Islet of Langerhans (tissue), 1 donor: ENCODE results near the gene SLC43A3.
"Not testable (repeated sequence)": the region's sequence is repeated elsewhere in the genome, so short reads cannot be mapped to it uniquely, and the experiment has no call there.

Experiments used
- FAIRE-seq: peaks from one replicate; lab custom pipeline; 2011; peaks lifted over from hg19 to GRCh38; lab: Jason Lieb, UNC

SLC43A3 gene

DNA sequence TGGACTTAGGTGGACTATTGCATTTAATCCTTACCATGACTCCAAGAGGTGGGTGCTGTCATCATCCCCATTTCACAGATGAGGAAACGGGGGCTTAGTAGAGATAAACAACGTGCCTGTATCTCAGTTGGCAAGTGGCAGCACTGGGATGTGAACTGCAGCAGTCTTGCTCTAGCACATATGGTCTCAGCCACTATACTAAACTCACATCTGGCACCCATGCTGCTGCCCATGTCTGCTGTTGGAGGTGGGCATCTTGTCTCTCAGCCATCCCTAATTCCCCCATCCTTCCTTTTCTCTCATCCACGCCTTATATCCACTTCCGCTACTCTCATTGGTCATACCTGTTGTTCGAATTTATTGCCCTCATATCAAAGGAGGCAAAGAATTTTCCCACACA is 49.8 kb downstream of the SLC43A3 start:
- FAIRE-seq, result no peak

DNA sequence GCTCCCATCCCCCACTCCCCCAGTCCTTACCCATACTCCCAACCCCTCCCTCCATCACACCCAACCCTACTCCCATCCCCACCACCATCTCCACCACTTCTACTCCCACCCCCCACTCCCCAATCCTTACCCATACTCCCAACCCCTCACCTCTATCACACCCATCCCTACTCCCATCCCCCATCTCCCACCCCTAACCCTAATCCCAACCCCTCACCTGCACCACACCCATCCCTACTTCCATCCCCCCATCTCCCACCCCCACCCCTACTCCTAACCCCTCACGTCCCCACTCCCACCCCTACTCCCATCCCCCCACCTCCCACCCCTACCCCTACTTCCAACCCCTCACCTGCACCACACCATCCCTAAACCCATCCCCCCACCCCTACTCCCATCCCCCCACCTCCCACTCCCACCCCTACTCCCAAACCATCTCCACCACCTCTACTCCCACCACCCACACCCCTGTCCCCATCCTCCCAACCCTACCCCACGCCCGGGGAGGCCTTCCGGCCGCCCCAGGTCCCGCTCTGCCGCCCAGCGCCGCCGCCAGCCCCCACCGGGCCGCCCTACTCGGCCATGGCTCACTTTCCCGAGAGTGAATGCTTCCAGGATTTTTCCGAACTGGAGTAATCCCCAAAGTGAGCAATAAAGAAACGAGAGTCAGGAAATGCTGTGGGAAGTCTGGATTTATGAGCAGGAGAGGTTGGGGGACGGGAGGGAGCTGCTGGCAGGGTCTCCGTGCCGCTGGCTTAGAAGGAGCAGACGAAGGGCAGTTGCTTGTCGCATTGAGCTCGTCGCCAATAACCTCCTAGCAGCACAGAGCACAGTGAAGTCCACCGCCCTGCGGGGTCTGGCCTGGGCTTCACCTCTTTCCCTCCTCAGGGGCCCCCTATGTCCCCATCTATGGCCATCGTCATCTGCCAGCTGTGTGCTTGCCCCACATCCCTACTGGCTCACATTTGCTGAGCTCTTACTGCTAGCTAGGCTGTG is 50.5 kb downstream of the SLC43A3 start:
- FAIRE-seq, result no peak

DNA sequence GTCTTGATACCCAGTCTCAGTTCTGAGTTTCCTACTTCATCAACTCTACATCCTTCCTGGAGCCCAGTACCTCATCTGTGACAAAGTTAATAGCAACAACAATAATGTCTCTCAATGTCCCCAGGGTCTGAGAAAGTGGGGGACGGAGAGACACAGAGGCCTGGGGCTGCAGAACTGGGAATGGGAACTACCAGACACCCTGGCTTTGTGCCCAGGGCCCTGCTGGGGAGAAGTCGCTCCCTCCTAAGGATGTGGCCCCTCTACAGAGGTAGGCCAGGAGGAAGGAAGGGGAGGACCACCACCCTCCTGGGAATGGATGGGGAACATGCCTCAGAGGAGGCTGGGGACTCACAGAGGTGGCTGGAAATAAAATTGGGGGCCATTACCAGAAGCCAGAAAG is 51.4 kb downstream of the SLC43A3 start:
- no peak for FAIRE-seq

DNA sequence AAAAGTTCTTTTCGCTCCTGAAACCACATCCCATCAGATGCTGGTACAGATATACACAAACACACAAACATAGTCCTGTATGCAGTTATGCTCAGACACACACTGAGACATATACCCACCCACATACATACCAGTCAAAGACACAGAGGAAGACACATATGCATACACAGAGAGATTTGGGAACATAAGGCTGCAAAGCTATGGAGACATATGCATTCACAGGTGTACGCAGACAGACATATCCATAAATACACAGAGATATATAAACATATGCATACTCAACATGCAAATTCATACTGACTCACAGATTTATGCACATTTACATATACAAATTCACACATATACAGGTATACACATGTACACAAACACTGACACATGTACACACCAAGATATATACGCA is 52.0 kb downstream of the SLC43A3 start:
- FAIRE-seq, result no peak

DNA sequence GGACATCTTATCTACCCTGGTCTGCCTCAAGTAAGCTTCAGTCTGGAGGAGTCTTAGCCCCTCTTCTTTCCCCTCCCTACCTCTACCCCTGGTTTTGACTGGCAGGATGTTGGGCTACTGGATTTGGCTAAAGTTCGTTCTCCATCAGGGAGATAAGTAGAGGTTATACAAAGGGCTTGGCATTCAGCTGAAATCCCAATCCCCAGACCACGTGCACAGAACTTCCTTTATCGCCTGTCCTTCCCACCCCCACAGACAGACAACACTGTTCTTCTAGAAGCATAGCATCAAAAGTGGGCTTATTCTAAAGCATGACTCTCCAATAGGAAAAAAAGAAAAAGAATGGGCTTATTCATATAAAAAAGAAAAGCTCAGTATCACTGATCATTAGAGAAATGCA is 53.8 kb downstream of the SLC43A3 start:
- no peak for FAIRE-seq

DNA sequence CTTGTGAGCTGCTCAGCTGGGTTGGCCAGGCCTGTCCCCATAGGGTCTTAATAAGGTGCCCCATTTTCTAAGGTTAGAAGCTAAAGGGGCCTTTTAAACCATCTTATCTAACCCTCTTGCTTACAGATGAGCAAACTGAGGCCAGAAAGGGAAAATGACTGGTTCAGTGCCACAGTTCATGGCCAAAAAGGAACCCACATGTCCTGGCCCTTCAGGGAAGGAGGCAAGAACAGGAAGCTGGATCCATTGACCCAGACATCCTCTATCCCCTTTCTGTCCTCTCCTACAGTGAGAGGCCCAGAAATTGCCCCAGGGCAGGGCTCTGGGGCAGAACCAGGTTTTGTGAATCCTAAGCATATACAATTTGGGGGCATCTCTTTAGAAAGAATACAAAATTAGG is 56.0 kb downstream of the SLC43A3 start:
- no peak for FAIRE-seq

DNA sequence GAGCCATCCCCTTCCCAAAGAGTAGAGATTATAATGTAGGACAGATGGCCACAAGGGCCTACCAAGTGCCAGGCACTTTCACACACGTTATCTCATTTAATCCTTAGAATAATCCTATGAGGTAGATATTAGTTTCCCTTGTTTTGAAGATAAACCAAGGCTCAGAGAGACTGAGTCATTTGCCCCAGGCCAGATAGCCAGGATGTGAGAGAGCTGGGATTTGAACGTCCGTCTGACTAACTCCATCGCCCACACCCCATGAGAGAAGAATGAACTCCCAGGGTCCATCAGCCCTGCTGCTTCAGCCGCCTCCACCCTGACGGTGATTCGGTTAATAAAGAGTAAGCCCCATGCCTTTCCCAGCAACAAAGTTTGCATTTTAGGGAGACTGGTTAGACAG is 56.7 kb downstream of the SLC43A3 start:
- no peak for FAIRE-seq

DNA sequence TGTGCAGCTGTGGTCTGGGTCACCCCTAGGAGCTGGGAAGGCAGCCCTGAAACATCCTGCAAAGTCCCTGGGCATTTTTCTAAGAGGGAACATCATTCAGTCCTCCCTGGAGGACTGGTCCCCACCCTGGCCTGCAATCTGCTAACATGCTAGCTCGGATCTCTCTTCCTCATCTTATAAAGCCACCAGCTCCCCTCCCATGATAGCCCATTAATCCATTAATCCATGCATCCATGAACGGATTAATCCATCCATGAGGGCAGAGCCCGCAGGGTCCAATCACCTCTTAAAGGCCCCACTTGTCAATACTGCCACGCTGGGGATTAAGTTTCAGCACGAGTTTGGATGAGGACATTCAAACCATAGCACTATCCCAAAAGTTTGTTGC is 58.1 kb downstream of the SLC43A3 start:
- FAIRE-seq, result no peak

DNA sequence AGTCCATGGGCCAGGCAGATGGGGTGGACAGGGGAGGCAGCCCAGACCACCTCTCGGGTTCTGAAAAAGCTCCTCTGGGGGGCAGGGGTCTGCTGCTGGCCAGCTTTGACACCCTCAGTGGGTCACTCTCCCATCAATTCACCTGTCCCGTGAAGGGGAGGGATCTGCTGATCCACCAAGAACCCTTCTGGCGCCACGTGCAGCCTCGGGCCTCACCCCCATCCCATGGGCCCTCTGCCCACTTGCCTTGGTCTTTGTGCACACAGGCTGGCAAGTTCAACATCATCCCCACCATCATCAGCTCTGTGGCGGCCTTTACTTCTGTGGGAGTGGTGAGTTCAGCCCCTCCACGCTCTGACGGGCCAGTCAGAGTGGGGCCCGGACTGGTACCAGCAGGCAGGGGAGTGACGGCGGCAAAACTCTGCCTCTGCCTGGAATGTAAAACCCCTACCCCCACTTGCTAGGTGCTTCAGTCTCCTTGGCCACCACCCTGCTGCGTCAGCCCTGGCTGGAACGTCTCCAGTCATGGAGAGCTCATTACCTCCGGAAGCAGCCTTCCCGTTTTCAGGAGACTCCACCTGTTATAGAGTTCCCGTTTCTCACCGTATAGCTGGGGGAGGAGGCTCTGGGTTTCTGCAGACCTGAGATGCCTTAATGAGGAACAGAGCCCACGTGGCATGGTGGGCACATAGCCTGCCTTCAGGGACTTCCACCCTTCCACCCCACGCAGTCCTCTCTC is 58.6 kb downstream of the SLC43A3 start:
- FAIRE-seq, result no peak

DNA sequence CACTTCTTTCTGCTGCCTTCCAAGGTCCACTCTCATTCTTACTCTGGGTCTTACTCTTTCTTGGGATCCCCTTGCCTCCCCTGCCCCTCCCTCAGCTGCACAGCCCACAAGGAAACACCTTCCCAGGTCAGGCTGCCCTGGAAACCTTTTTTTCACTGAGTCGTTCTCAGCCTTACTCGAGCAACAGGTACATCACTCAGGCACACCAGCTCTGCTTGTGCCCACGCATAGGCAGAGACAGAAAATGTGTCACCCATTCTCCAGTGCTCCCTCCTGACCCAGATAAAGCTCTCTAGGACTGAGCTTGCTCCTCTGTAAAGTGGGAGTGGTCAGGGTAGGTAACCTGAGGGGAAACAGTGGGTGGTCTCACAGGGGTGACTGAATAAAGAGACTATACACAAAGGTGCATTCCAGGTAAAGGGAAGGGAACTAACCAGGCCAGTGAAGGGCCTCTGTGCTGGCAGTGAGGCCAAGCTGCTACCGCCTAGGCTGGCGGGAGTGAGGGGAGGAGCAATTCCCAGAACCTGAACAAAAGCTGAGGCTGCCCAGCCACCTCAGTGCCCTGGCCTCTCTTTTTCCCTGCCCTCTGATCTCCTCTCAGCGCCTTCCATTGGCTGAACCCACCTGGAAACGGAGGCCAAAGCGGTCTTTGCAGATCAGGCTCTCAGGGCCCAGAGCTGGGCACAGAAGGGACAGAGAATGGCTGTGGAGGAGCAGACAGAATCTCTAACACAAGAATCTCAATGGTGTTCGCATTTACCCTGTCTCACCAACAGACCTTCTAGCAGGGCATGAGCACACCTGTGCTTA is 61.9 kb downstream of the SLC43A3 start:
- FAIRE-seq, result no peak

DNA sequence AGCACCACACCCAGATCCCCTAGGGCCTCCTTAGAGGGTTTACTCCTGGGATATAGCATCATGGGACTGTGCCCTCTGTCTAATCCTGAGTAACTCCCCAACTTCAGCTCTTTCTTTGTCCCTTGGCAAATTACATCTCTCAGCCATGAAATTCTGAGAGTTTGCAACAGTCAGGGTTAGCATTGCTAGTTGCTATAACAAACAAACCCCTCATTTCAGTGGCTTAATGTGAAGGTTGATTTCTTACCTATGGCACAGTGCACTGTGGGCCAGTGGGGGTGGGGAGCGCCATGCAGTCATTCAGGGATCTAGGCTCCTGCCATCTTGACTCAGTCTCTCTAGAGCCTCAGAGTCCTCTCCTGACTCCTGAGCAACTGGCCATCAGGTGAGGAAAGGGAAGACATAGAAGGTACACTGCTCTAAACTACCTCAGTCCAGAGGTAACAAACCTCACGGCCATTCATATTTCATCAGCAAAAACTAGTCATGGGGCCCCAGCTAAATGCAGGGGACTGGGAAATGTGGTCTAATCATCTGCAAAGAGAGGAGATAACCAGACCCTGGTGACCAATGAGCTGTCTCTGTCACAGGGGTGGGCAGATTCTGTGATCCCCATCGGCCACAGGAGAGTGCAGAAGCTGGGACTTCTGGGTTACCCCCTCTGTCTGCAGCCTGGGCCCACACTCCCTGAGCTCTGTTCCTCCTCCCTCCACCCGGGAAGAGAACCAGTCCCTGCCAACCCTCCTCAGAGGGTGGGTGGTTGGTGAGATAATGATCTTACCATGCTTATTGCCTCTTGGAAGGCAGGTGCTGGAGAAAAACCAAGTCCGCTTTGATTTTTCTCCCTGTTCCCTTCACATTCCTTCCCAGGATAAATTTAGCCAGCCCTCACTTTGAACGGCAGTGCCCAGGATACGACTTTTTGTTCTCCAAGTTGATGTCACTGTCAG is 63.5 kb downstream of the SLC43A3 start:
- no peak for FAIRE-seq

DNA sequence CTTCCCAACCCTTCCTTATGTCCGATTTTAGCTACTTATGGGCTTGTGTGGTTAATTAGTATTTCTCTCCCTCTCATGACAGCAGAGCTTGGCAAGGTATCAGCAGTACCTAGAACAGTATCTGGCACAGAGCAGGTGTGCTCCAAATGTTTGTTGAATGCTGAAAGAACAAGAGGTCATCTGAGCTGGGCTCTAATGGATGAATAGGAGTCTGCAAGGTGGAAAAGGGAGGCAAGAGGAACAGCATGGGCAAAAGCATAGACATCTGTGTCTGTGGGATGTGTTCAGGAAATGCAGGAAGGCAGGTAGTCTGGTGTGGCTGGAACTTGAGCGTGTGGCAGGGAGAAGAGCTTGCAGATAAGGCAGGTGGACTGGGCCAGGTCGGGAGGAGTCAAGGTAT is 65.0 kb downstream of the SLC43A3 start:
- no peak for FAIRE-seq

DNA sequence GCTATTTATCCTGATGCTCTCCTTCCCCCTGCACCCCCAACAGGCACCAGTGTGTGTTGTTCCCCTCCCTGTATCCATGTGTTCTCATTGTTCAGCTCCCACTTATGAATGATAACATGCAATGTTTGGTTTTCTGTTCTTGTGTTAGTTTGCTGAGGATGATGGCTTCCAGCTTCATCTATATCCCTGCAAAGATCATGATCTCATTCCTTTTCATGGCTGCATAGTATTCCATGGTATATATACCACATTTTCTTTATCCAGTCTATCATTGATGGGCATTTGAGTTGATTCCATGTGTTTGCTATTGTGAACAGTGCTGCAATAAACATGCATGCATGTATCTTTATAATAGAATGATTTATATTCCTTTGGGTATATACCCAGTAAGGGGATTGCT is 65.5 kb downstream of the SLC43A3 start:
- FAIRE-seq, result not testable (repeated sequence)

DNA sequence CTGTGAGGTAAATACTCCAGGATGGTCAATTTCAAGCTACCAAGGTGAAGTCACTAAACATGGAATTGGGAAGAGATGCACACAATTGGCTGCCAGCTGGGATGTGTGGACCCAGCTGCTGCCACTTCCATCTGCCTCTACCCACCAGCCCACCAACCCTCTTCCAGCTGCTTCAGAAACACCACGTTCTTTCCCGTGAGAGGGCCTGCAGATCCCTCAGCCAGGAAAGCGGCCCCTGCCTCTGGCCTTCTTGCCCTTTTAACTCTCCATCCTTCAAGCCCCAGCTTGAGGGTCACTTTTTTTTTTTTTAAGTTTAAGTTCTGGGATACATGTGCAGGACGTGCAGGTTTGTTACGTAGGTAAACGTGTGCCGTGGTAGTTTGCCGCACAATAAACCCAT is 65.9 kb downstream of the SLC43A3 start:
- no peak for FAIRE-seq

DNA sequence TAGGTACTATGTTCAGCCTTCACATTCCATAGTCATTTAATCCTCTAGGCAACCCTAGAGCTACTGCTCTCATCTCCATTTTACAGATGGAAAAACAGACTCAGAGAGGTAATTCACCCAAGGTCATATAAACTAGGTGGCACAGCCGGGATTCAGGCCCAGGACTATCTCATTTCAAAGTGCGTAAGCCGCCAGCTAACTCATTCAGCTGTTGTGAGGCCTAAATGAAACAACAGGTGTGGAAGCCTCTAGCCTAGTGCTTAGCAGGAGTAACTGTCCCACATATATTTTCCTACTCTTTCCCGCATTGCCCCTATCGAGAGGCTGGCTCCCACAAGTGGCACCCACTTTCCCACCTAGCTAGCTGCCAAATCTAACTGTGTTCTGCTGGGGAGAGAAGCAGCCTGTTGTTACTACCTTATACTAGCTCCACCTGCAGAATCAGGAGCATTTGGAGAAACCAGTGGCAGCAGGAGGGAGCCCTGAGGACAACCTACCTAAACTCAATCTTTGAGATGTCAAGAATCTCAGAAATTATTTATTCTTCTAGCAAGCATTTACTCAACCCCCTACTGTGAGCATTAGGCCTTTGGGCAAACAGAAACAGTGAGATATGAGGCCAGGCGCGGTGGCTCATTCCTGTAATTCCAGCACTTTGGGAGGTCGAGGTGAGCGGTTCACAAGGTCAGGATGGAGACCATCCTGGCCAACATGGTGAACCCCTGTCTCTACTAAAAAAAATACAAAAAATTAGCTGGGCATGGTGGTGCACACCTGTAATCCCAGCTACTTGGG is 66.8 kb downstream of the SLC43A3 start:
- FAIRE-seq, result no peak

DNA sequence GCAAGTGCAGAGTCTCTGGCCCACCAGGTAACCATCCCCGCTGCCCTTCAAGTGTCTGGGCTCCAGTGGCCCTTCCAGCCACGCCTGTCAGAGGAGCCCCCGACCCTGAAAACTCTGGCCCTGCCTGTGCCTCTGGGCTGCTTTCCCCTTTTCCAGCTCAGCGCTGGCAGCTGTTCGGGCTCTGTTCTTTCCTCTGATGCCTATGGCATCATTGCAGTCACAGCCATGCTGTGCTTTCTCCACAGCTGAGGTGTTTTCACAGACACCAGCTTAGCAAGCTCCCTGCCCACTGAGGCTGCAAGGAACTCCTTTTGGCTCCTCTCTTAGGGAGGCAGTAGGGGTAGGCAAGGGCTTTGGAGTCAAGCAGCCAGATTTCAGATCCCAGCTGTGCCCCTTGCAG is 67.5 kb downstream of the SLC43A3 start:
- no peak for FAIRE-seq

DNA sequence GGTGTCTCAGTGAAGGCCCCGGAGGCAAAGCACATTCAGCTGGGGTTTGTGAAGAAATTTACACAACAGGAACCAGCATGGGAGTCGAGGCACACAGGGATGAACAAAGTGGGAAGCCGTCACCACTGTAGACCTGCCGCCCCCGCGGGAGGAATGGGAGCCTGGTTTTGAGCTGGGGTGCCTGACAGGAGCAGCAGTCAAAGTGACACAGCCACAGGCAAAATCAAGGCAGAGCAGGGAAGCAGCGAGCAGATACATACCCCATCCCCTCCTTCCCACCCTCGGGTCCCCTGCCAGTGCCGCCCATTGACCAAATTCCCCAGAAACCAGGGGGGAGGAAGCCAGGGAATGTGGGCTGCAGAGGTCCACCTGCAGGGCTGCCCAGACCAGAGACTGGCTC is 67.9 kb downstream of the SLC43A3 start:
- no peak for FAIRE-seq

DNA sequence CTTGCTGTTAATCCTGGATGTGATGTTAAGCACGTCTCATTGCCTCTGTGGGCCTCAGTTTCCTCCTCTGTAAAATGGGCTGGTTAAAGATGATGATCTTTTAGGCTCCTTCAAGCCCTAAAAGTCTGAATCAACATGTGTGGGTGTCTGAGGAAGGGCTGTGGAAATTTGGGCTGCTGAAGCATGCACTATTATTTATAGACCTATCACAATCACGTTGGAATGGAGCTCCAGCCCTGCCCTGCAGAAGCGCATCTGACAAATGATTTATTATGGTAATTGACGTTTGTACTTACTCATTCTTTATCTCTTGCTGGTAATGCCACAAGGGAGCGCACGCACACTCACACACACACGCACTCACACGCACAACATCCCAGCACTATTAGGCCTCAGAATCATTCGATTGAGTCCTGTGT is 68.4 kb downstream of the SLC43A3 start:
- no peak for FAIRE-seq

DNA sequence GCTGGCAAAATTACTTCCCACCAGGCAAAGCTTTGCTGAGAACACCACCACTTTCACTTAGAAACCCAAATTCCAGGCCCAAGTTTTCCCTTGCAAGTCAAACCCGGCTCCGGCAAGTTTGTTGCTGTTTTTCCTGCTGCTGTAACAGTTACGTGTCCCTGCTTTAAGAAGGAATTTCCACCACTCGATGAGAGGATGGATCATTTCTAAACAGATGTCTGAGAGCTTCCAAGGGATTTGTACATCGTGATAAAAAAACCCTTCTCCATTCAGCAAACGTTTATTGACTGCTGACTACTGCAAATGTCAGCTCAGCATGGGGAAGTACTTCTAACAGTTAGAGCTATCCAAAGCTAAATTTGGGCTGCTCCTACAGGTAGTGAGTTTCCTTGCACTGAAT is 69.1 kb downstream of the SLC43A3 start:
- FAIRE-seq, result no peak

DNA sequence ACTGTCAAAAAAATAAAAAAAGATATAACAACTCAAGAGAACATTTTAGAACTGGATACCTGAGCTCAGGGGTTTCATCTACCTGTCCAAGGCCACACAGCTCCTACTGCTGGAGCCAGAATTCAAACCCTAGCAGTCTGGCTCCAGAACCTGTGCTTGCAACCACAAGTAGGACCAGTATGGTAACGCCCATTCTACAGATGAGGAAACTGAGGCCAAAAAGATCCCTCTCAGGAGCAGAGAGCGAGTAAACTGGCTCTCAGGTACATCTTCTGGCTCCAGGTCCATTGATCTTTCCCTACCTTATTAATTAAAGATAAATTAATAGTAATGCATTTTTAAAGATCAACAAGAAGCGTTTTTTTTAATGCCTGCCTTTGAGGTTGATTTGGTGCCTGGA is 69.6 kb downstream of the SLC43A3 start:
- FAIRE-seq, result no peak
